Coronary artery (tissue), 2 donors: ENCODE results near the gene TRIM38.
"Not testable (repeated sequence)": the region's sequence is repeated elsewhere in the genome, so short reads cannot be mapped to it uniquely, and the experiment has no call there.

Experiments used
- DNase-seq: peaks from one replicate; pipeline ENCODE4 v3.0.0-alpha.2; 2017; ENCODE audit warnings: low spot score
- H3K27ac ChIP-seq, 2 donors: fragments of 200-600 bp; sonication (generic); one replicate each; pipeline ENCODE4 v1.5.1; 2016 to 2019
- H3K4me3 ChIP-seq: fragments of 200-600 bp; sonication (generic); 2 replicates; pipeline ENCODE4 v1.5.1; 2016; ENCODE audit warnings: mild to moderate bottlenecking, moderate library complexity
- CTCF ChIP-seq: fragments of 200-600 bp; sonication (generic); IDR thresholded peaks from one replicate; pipeline ENCODE4 v1.5.1; 2019; ENCODE audit warnings: antibody characterized with exemption

Gene TRIM38

GRCh38 chr6:25987845-25988244 is 25.2 kb downstream of the TRIM38 start:
- Histone ChIP-seq H3K27ac (no peak overlapping the region), H3K4me3 (no peak overlapping the region)
- no peak for DNase-seq
- TF ChIP-seq CTCF, result no peak

GRCh38 chr6:25990172-25990873 is 27.7 kb downstream of the TRIM38 start:
- no peak for DNase-seq
- no peak overlapping the region for H3K4me3 ChIP-seq
- no peak for TF ChIP-seq CTCF
- no peak overlapping the region for H3K27ac ChIP-seq

- H3K4me3 ChIP-seq, result peak overlapping the region; percentile 73
- H3K27ac ChIP-seq, result peak overlapping the region; percentile 85 to 90
- peak; percentile 91 for DNase-seq
- TF ChIP-seq CTCF, result no peak
Observed at GRCh38 chr6:25991785-25992412, 29.3 kb downstream of the TRIM38 start.

GRCh38 chr6:25992413-25993340 is 30.1 kb downstream of the TRIM38 start:
- H3K4me3 ChIP-seq, result peak overlapping the region; percentile 73
- peak; percentile 96 for DNase-seq
- H3K27ac ChIP-seq, result peak overlapping the region; percentile 85 to 90
- TF ChIP-seq CTCF, result peak; percentile 95

GRCh38 chr6:25993341-25993684 is 30.7 kb downstream of the TRIM38 start:
- DNase-seq, result not testable (repeated sequence)
- peak overlapping the region; percentile 45 to 85 for H3K27ac ChIP-seq
- H3K4me3 ChIP-seq, result peak overlapping the region; percentile 73

- TF ChIP-seq CTCF, result no peak
- no peak overlapping the region for H3K4me3 ChIP-seq
- H3K27ac ChIP-seq, result no peak overlapping the region
- DNase-seq, result no peak
Observed at GRCh38 chr6:25995507-25995906, 32.9 kb downstream of the TRIM38 start.

GRCh38 chr6:25997921-25998320 is 35.3 kb downstream of the TRIM38 start:
- TF ChIP-seq CTCF, result no peak
- DNase-seq, result no peak
- H3K4me3 ChIP-seq, result no peak overlapping the region
- no peak overlapping the region for H3K27ac ChIP-seq
